VCaP (cell line): Measurements from ENCODE around the gene TRIM41.

Source experiments
- H3K27ac ChIP-seq: fragments of 450-650 bp; 2 replicates; pipeline ENCODE4 v1.5.1; 2017
- TF ChIP-seq, protein P1 (sequence below): fragments of 450-650 bp; conservative IDR thresholded peaks from 2 replicates; pipeline ENCODE4 v1.5.1; 2017; ENCODE audit warnings: mild to moderate bottlenecking, moderate library complexity

The TRIM41 gene

DNA sequence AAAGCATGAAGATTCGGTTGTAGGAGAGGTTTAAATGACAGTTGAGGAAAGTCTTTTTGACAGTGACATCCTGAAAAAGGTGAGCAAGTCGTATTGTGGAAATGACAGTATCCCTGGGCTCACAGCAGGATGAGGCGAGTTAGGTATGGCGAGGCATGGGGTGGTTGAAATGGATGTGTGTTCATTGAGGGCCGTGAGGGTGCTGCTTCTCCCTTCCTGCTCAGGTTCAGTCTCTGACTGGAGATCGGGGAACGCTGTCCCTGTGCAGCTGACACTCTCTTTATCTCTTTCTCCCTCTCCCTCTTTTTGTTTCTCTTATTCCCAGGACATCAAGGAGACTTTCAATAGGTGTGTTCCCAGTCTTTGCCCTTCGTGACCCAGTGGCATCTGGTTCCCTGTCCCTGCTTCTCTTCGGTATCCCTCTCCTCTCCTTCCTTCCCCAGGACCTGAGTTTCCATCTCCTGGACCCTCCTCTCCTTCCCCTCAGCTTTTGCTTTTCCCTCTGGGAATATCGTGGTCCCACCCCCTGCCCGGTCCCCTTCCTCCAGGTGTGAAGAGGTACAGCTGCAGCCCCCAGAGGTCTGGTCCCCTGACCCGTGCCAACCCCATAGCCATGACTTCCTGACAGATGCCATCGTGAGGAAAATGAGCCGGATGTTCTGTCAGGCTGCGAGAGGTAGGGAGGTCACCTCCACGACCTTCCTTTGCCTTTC lies 10.2 kb downstream of the TRIM41 start:
- peak overlapping the region; percentile 26; the same call in 1 of the 2 replicates for H3K27ac ChIP-seq

DNA sequence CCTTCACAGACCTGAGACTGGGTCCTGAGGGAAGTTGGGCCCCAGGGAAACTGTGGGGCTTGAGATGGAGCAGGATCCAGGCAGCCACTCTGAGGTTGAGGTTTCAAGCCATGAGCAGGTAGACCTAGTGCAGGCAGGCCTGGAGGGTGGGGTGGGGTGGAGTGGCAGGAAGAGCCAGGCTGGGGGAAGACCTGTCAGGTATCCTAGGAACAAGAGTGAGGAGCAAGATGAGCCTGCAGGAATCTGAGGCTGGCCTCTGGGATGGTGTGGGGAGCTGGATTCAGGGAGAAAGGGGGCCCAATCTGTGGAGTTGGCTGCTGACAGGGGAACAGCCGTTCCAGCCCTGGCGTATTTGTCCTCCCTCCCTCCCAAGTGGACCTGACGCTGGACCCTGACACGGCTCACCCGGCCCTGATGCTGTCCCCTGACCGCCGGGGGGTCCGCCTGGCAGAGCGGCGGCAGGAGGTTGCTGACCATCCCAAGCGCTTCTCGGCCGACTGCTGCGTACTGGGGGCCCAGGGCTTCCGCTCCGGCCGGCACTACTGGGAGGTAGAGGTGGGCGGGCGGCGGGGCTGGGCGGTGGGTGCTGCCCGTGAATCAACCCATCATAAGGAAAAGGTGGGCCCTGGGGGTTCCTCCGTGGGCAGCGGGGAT lies 10.8 kb downstream of the TRIM41 start:
- peak overlapping the region; percentile 26; the same call in 1 of the 2 replicates for H3K27ac ChIP-seq
- TF ChIP-seq, protein P1, sequence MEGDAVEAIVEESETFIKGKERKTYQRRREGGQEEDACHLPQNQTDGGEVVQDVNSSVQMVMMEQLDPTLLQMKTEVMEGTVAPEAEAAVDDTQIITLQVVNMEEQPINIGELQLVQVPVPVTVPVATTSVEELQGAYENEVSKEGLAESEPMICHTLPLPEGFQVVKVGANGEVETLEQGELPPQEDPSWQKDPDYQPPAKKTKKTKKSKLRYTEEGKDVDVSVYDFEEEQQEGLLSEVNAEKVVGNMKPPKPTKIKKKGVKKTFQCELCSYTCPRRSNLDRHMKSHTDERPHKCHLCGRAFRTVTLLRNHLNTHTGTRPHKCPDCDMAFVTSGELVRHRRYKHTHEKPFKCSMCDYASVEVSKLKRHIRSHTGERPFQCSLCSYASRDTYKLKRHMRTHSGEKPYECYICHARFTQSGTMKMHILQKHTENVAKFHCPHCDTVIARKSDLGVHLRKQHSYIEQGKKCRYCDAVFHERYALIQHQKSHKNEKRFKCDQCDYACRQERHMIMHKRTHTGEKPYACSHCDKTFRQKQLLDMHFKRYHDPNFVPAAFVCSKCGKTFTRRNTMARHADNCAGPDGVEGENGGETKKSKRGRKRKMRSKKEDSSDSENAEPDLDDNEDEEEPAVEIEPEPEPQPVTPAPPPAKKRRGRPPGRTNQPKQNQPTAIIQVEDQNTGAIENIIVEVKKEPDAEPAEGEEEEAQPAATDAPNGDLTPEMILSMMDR = no peak

More for the DNA sequence above, 10.2 kb downstream of the TRIM41 start:
- TF ChIP-seq, protein P1 = no peak

DNA sequence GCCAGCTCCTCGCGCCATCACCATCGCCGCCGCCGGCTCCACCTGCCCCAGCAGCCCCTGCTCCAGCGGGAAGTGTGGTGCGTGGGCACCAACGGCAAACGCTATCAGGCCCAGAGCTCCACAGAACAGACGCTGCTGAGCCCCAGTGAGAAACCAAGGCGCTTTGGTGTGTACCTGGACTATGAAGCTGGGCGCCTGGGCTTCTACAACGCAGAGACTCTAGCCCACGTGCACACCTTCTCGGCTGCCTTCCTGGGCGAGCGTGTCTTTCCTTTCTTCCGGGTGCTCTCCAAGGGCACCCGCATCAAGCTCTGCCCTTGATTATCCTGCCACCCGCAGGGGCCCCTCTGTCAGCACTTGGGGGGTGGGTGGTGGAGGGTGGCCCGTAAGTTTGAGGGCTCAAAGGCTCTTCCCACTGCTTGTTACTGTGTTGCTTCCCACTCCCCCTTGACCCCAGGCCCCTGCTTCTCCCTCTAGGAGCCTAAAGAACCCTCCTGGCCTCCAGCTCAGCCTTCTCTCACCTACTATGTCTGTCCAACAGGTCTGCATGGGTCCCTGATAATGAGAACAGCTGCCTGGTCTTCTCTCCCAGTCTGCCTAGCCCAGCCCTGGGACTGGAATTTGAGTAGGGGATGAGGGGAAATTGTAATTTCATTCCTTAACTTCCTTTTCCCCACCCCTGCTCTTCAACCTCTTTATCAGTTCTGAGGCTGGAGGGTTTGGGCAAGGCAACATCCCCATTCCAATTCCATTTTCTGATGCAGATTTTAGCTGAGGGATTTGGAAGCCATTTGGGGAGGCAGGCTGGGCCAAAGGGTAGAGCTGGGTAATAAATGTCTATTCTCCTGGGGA lies 11.6 kb downstream of the TRIM41 start:
- peak overlapping the region; percentile 26; the same call in 1 of the 2 replicates for H3K27ac ChIP-seq
- TF ChIP-seq, protein P1 = no peak

DNA sequence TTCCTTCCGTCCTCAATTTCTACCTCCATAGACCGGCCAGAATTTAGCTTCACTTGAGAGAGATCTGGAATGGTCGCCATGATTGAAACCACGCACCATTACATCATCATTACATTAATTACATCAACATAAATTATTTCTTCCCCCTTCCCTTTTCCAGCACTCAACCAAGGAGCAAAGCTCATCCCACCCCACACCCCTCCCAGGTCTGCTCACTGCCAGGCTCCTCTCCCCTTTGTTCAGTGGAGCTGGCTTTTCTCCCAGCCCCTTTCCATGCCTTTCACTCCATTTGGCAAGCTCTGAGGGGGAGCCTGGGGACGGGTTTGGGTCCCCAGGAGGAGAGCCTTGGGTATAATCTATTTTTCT lies 12.2 kb downstream of the TRIM41 start:
- TF ChIP-seq, protein P1 = no peak
- H3K27ac ChIP-seq = peak overlapping the region; percentile 8; the same call in 1 of the 2 replicates

DNA sequence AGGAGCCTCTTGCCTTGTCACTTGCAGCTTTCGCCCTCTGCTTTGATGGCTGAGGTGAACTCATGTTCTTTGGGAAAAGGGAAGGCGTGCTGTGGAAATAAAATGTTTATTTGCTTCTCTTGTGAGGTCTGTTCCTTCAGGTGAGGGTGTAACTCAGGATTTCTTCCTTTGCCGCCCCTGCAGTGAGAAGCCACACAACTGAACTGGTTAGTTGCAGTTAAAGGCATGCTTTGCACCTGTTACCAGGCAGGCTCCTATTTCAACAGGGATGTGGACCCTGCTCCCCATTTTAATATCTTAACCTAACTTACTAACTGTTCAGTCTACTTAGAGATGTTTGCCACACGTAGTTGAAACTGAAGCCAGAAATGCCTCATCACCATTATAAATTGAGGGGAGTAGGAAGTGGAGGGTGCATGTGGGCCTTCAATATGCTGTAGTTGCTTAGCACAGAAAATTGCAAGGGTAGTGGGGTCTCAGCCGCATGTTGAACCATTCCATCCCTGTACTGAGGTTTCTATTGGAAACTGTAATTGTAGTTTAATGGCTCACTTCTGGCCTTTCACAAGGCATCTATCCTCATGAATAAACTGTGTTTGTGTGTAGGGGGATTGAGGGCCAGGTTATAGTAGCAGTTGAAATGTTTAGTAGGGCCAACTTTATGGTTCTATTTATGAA lies 12.7 kb downstream of the TRIM41 start:
- TF ChIP-seq, protein P1 = no peak
- peak overlapping the region; percentile 8; the same call in 1 of the 2 replicates for H3K27ac ChIP-seq

DNA sequence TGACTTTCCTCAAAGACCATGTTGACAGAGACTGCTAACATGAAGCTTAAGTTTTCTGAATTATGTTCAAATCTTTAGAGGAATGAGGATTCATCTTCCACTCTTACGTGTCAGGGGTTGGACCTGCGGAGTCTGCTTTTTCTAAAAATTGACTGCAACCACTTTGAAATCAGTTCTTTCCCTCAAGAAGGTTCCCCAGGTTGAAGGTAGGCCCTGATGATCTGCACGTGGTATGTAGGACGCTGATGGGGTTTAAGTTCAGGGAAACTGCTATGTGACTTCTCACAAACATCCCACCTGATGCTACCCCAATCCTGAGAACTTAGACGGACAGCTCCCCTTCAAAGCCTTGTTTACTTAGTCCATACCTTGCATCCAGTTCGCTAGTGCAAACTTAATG lies 13.4 kb downstream of the TRIM41 start:
- H3K27ac ChIP-seq = peak overlapping the region; percentile 8; the same call in 1 of the 2 replicates
- TF ChIP-seq, protein P1 = no peak
